Measurements from ENCODE around the gene TLR10.
A peak's percentile ranks its signal among the peaks of the same experiment; 100 is the strongest.

TLR10 gene

GRCh38 chr4:38759790-38760122, 23.0 kb downstream of the TLR10 start:
- no peak for DNase-seq

- DNase-seq: peak; percentile 63 to 73
Observed at GRCh38 chr4:38759113-38759789, 23.5 kb downstream of the TLR10 start.

- DNase-seq: peak in 1 of 2 experiments; percentile 21
Observed at GRCh38 chr4:38757945-38758600, 24.7 kb downstream of the TLR10 start.

DNA sequence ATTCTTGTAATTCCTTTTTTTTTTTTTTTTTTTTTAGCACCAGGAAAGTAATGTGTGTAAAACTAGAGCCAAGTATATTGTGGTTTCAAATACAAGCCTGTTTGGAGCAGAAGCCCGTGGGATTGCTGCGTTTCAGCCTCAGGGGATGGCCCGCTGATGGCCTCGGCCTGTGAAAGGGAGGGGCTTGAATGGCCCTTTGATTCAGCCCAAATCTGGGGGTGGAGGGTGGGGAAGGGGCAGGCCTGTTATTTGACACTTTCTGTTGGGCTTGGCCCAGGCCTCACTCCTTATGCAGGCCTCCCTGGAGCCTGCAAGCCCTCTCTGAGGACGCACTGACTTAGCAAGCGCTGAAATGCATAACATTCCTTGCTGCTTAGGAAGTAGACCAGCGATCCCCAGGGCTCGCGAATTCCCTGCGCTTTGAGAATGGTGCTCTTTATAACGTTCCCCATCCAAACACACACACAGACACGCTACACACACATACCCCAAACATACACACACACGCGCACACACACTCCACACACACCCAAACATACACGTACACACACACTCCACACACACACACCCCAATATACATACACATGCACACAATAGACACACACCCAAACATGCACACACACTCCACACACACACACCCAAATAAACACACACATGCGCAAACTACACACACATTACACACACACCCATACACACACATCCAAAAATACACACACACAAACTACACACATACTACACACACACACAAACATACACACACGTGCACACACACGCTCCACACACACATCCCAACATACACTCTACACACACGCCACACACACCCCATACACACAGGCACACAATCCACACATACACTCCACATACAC, 29.6 kb downstream of the TLR10 start:
- no peak for DNase-seq

GRCh38 chr4:38752372-38752940, 30.3 kb downstream of the TLR10 start:
- DNase-seq: no peak

GRCh38 chr4:38751341-38752010, 31.3 kb downstream of the TLR10 start:
- DNase-seq: no peak

DNA sequence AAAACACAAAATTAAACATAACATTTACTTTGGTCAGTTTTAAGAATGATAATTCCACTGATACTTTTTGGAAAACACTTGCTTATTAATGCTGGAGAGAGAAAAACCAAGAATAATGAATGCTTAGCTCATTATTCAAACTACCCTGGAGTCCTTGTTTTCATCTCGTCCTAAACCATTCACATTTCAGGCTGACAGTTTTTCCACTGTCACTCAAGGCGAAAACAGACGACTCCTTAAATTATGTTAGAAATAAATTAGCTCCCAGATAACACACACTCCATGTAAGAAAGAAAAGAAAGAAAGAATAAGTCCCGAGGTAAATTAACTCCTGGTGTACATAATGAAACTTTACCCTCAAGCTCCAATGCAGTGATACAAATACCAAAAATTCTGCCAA, 33.5 kb downstream of the TLR10 start:
- DNase-seq: no peak

- no peak for DNase-seq
Observed at GRCh38 chr4:38747629-38748028, 35.2 kb downstream of the TLR10 start.

- no peak for DNase-seq
Observed at GRCh38 chr4:38745881-38746280, 36.9 kb downstream of the TLR10 start.

GRCh38 chr4:38743866-38744265, 38.9 kb downstream of the TLR10 start:
- DNase-seq: no peak

GRCh38 chr4:38740303-38740702, 42.5 kb downstream of the TLR10 start:
- DNase-seq: no peak

DNA sequence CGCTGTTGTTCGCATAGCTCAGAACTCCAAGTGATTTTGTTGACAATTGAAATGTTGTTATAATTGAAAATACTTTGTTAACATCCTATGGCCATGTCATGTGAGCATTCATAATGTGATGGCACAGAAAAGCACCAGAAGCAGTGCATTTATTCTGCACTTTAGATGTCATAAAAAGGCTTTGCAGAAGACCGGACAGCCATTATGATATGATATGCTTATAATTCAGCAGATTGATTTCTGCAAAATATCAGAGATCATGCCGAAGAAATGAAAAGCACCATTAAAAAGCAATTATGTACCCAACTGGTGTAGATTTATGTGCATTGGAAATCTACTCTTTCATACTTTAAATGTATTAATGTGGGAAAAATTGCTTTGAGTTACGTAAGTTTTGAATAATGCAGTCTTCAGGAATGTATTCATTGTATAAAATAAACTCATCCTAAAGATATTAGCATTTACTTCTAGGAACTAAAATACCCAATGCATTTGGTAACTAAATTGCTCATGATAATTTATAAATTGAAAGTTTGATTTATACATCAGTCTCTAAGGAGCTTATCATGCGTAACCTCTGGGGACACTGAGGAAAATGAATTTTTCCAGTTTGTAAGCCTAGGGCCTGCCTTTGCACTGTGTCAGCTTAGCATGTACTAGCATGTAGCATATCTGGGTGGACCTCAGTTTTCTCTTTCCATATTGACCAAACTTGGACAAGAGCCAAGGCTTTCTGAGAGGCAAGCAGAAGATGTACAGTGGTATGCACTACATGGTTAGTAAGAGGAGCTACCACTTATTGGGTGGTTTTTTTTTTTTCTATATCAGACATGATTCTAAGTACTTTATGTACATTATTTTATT, 43.6 kb downstream of the TLR10 start:
- no peak for DNase-seq

- no peak for DNase-seq
Observed at GRCh38 chr4:38735870-38736269, 46.9 kb downstream of the TLR10 start.

- DNase-seq: no peak
Observed at GRCh38 chr4:38734911-38735310, 47.9 kb downstream of the TLR10 start.

- DNase-seq: no peak
Observed at GRCh38 chr4:38734446-38734845, 48.3 kb downstream of the TLR10 start.

- no peak for DNase-seq
Observed at GRCh38 chr4:38733663-38734062, 49.1 kb downstream of the TLR10 start.

DNA sequence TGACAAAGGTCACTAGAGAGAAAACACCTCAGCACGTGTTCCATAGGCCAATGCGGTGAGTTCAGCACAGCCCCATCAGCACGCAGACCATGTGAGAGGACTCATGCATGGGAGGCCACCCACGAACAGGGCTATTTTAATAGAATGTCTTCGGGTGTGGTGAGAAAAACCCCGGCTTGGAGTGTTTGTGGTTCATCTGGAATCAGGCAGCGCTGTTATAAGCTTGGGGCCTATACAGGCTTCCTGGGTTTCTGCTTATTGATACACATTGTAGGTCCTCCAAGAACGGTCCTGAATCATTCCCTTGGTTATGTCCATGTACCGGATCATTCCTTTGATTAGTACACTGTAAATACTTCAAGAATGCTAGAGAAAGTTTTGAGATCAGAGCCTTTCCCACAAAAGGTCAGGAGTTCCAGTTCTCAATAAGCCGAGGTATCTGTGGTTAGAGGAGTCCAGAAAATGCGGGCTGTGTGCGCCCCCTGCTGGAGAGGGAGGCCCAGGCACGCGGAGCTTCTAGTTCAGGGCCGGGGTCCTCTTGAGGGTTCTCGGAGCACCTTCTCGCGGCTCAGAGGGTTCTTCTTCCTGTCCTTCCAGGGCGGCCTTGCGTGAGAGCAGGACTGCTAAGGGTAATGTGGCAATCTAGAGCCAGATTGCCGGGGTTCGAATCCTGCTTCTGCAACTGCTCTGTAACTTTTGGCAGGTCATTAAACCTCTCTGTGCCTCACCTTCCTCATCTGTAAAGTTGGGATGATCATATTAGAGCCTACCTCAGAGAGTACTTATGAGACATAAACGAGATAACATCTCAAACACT, 51.8 kb downstream of the TLR10 start:
- DNase-seq: peak; percentile 88 to 91

DNA sequence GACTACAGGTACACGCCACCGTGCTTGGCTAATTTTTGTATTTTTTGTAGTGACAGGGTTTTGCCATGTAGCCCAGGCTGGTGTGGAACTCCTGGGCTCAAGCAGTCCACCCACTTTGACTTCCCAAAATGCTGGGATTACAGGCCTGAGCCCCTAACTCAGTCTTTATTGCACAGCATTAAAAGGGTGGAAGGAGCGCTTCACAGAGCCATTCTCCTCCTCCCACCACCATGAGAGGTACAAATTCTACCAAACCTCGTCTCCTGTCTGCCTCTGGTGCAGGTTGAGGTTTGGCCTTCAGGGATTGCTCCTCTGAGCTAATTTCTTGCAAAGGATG, 52.3 kb downstream of the TLR10 start:
- DNase-seq: no peak

DNA sequence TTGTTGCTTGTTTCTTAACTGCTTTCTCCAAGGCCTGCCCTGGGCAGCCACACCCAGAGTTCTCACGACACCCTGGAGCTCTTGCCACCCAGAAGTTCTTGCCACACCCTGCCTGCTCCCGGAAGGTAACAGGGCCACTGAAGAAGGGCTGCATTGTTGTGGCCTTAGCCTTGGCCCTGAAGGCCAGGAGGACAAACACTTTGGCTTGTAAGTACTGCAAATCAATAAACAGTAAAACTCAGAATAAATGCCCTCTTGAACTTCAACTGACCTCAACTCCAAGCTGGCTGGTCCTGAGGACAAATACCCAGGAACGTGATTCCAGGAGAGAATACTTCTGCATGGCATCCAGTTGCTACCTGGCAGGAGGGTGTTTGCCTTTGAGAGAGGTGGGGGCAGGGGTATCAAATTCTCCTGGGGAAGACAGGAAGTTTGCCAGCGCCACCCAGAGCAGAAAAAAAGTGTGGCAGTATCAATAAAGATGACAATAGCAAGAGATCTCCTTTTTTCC, 54.1 kb downstream of the TLR10 start:
- DNase-seq: no peak

GRCh38 chr4:38724475-38724808, 58.3 kb downstream of the TLR10 start:
- DNase-seq: no peak
